NCI-H1092 treated with DMSO at 0.1 percent for 48 hours (cell line): ENCODE results near the gene ALDH1A3.

Source experiments
- DNase-seq: peaks from one replicate; lab custom pipeline; 2025; lab: John Stamatoyannopoulos, UW

The ALDH1A3 gene

GRCh38 chr15:100902436-100903167, 23.0 kb downstream of the ALDH1A3 start:
- peak; percentile 72 for DNase-seq

DNA sequence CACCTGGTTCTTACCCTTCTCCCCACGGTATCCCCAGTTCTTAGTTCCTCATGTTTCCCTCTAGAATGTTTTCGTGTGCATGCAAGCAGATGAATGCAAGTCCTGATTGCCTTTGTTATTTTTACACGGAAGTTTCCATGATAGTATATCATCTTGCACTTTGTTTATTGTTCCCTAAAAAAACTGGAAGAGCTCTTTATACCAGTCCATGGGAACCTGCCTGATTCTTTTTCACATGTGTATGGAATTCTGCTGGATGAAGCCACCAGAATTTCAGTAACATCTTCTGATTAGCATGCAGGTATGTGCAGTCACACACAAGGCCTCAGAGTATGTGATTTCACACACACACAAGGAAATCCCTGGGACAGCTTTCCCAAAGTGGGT, 23.5 kb downstream of the ALDH1A3 start:
- no peak for DNase-seq

- DNase-seq, result no peak
Observed at GRCh38 chr15:100905850-100906249, 26.2 kb downstream of the ALDH1A3 start.

DNA sequence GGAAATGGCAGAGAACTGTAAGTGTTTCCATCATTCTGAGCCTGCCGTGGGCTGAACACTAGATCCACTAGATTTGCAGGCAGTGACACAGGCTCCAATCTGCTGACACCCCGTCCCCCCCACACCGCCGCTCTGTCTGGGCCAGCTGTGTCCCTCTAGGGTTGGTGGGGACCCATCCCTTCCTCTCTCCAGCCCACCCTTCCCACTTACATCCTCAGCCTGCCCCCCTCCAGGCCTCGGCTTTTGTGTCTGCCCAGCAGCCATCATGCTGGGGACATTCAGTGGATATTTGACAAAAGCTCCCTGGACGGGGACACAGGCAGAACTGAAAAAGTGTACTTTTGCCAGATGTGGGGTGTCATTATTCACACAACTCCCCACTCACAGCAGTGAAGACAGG, 28.8 kb downstream of the ALDH1A3 start:
- DNase-seq, result no peak

DNA sequence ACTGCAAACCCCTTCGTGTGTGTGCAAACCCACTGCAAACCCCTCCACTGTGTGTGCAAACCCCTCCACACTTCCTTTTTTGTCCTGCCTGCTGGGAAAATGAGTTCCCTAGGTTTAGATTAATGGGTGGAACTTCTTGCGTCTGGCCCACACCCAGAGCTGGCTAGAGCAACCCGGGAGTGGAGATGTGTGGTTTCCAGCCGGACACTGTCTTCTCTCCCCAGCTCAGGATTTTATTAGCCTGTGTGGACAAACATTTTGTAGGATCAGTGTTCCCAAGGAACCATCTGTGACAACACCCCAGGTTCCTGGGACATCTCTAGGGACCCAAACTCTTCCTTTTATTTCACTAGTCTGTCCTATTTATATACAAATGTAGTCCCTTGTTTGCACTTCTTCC, 29.9 kb downstream of the ALDH1A3 start:
- DNase-seq, result no peak

GRCh38 chr15:100909989-100910955, 30.6 kb downstream of the ALDH1A3 start:
- DNase-seq, result no peak

DNA sequence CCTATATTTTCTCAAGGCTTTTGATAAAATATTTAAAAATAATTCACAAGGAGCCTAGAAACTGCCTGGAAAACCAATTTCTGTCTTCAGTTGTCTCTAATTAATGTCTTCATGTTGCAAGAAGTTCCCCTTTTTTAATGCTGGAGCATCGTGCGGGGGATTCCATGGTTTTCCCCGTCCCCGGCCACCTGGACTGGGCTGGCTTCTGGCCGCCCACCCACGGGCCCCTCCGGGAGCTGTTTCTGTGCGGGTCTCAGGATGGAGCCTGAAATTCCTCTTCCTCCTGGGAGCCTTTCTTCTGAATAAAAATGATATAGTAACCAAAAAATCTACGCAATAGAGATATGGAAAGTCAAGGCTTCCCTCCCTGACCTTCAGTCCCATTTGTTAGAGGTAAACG, 31.5 kb downstream of the ALDH1A3 start:
- no peak for DNase-seq

- no peak for DNase-seq
Observed at GRCh38 chr15:100913961-100914360, 34.3 kb downstream of the ALDH1A3 start.

- DNase-seq, result no peak
Observed at GRCh38 chr15:100914876-100915275, 35.2 kb downstream of the ALDH1A3 start.

- DNase-seq, result peak; percentile 19
Observed at GRCh38 chr15:100918034-100918689, 38.5 kb downstream of the ALDH1A3 start.

DNA sequence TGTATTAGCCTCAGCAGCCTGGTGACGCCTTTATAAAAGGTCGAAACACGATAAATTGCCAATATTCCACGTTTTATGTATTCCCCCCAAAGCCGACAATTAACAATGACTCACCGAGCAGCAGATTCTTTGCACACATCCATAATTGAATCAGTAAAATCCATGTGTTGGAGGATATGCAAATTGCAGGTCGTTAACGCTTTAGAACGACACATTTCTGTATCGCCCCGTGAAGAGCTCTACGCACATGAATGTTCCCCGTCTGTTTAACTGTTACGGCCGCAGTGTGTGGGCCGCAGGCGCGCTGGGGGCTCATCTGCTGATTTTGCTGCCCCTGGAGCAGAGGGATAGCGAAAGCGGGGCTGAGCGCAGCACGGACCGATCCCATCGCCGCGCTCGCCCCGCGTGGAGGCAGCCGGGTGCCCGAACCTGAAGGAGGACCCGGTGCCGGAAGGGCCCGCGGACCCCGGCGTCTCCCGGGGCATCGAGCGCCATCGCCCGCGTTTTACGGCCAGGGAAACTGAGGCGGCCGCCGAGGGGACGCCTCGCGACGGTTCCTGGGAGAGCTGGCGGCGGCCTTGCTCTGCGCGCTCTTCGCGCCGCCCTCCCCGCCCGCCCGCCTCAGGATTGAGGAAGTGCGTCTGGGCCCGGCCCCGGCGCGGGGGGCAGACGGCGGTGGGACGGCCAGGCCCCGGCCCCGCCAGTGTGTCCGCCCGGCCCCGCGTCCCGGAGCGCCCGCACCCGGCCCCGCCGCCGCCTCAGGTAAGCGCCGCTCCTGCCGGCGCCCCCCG, 39.3 kb downstream of the ALDH1A3 start, which contains the start of gene LRRK1:
LRRK1 (plus strand) TSS at position 668 of the 791 bp plus-strand sequence. CDS start 5,276 bp downstream, outside the sequence.
- DNase-seq, result no peak

GRCh38 chr15:100919481-100920405, 40.1 kb downstream of the ALDH1A3 start:
- no peak for DNase-seq

DNA sequence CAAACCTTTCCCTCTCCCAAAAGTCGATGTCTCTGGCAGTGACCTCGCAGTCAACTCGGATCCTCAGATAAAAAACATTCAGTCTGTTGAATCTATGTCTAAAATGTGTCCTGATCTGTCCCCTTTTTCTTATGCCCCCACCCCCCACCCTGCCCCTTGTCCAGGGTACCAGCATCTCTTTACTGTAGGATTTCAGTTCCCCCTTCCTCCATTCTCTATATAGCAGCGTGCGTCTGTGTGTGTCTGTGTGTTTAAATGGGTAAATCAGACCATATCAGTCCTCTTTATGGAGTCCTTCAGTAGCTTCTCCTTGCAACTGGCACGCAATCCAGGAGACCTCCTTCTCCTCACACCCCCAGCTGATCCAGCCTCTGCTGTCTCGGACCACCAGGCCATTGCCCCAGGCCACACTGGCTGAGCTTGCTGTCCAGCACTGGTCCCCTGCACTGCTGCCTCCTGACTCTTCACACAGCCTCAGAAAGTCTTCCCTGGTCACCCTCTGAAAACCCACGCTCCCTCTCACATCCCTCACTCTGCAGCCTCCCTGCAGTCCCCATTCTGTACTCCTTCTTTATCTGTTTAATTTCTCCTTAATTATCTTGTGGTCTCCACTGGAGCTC, 41.0 kb downstream of the ALDH1A3 start:
- no peak for DNase-seq

- DNase-seq, result no peak
Observed at GRCh38 chr15:100922192-100923040, 42.8 kb downstream of the ALDH1A3 start.

DNA sequence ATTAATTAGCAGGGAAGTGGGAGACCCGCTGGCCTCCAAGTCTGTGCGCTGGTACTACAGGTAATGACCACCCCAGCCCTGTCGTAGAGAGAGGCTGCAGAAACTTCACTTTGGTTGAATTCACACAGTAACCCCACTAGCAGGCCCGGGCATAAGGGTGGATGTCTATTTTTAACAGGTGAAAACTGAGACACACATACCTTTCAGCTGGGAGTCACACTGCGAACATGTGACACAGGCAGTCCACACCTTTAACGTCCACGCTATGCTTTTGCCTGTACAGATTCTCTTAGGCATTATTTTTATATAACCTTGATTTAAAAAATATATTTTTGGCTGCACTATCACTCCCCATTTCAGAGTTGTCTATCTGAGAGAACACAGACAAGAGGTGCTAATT, 43.4 kb downstream of the ALDH1A3 start:
- no peak for DNase-seq

- DNase-seq, result no peak
Observed at GRCh38 chr15:100923902-100924301, 44.3 kb downstream of the ALDH1A3 start.

DNA sequence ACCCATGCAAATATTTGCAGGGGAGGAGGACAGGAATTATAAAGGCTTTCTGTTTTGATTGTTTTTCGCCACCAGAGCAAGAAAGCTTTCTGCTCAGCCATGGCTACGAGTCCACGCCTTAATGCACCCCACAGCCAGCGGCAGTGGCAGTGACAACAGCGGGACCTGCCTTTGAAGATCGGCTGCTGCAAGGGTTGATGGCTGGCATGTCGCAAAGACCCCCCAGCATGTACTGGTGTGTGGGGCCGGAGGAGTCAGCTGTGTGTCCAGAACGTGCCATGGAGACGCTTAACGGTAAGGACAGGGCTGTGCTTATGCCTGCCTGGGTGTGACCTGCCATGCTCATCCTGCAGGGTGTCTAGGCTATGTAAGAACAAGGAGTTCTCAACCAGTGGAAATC, 44.8 kb downstream of the ALDH1A3 start:
- no peak for DNase-seq

DNA sequence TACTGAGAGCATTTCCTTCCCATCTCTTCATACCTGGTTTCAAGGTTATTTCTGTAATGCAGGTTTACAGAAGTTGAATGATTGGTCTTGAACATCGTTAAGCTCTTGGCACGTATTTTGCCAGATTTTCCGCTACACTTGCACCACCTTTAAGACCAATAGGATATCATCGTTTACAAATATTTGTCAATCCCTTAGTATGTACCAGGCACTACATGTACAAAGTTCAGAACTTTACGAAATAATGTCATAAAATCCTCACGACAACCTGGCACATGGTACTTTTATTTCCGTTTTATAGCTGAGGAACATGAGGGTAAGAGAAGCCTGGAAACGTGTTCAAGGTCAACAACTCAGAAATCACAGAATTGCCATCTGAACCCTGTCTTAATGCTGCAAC, 45.8 kb downstream of the ALDH1A3 start:
- no peak for DNase-seq

GRCh38 chr15:100926258-100926657, 46.6 kb downstream of the ALDH1A3 start:
- no peak for DNase-seq
